HL-60 (cell line): ENCODE results near the gene ESR2.
"Not testable (repeated sequence)": the region's sequence is repeated elsewhere in the genome, so short reads cannot be mapped to it uniquely, and the experiment has no call there.

ENCODE experiments used
- DNase-seq, 2 experiments: peaks; one replicate each; pipeline ENCODE4 v3.0.0-alpha.2; 2010 to 2020; ENCODE audit warnings: low read depth in 1 of 2, low spot score in 1 of 2
- H3K27ac ChIP-seq: fragments of 250-450 bp; sonication (Bioruptor Pico); replicated peaks from 2 replicates; pipeline ENCODE4 v1.5.1; 2020; ENCODE audit warnings: mild to moderate bottlenecking, moderate library complexity
- H3K27me3 ChIP-seq: fragments of 250-450 bp; sonication (Bioruptor Pico); 2 replicates; pipeline ENCODE4 v1.5.1; 2021; ENCODE audit warnings: mild to moderate bottlenecking, moderate library complexity; ENCODE audit not compliant: insufficient read depth, poor library complexity, severe bottlenecking
- H3K4me3 ChIP-seq: replicated peaks from 2 replicates; pipeline ENCODE4 v1.5.1; 2011; ENCODE audit warnings: mild to moderate bottlenecking, control low read depth, low read length; ENCODE audit not compliant: insufficient read depth
- GABPA ChIP-seq: IDR thresholded peaks from 2 replicates; pipeline ENCODE4 v1.6.1; 2012; ENCODE audit warnings: low read depth
- POLR2AphosphoS5 ChIP-seq: IDR thresholded peaks from 2 replicates; pipeline ENCODE4 v1.6.1; 2012; ENCODE audit warnings: low read depth
- SPI1 ChIP-seq: IDR thresholded peaks from 2 replicates; pipeline ENCODE4 v1.6.1; 2012; ENCODE audit warnings: low read depth, mild to moderate bottlenecking, borderline replicate concordance
- TF ChIP-seq, protein P1 (sequence below): IDR thresholded peaks from one replicate; pipeline ENCODE4 v1.5.1; 2011; ENCODE audit warnings: low read length, control low read depth, inconsistent platforms; ENCODE audit not compliant: insufficient read depth
- TF ChIP-seq, protein P2 (sequence below): IDR thresholded peaks from 2 replicates; pipeline ENCODE4 v1.6.1; 2012; ENCODE audit warnings: low read depth; ENCODE audit not compliant: insufficient replicate concordance

Gene ESR2

DNA sequence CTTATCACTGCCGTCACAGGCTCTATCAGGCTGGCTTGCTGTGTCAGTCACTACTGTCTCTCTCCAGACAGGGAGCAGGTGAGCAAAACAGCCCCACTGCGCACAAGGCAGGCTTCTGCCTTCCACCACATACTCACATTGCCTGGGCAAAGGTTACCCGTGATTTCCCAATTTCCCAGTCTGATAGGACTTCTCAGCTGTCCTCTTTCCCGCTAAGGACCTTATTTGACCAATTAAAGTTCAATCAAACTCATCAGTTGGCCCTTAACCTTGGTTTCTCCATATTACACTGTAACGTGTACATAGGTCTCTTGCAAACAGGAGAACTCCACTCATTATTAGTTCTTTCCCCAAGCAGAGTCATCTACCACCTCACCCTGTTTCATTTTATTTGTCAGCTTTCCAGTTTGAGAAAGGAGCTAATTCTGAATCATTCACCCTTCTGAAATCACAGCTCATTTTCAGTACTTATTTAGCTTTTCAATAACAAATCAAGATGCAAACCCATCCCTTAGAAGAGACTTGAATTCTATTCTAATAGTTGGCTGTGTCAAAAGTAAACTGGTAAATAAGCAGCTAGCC lies 170.8 kb downstream of the ESR2 start:
- no peak overlapping the region for H3K27ac ChIP-seq
- peaks cover 4% of the 10 kb centered on the region for H3K27me3 ChIP-seq
- no peak for DNase-seq
- no peak overlapping the region for H3K4me3 ChIP-seq
- TF ChIP-seq POLR2AphosphoS5 (no peak), GABPA (no peak), SPI1 (no peak)
- TF ChIP-seq, protein P1, sequence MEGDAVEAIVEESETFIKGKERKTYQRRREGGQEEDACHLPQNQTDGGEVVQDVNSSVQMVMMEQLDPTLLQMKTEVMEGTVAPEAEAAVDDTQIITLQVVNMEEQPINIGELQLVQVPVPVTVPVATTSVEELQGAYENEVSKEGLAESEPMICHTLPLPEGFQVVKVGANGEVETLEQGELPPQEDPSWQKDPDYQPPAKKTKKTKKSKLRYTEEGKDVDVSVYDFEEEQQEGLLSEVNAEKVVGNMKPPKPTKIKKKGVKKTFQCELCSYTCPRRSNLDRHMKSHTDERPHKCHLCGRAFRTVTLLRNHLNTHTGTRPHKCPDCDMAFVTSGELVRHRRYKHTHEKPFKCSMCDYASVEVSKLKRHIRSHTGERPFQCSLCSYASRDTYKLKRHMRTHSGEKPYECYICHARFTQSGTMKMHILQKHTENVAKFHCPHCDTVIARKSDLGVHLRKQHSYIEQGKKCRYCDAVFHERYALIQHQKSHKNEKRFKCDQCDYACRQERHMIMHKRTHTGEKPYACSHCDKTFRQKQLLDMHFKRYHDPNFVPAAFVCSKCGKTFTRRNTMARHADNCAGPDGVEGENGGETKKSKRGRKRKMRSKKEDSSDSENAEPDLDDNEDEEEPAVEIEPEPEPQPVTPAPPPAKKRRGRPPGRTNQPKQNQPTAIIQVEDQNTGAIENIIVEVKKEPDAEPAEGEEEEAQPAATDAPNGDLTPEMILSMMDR = no peak
- TF ChIP-seq, protein P2, sequence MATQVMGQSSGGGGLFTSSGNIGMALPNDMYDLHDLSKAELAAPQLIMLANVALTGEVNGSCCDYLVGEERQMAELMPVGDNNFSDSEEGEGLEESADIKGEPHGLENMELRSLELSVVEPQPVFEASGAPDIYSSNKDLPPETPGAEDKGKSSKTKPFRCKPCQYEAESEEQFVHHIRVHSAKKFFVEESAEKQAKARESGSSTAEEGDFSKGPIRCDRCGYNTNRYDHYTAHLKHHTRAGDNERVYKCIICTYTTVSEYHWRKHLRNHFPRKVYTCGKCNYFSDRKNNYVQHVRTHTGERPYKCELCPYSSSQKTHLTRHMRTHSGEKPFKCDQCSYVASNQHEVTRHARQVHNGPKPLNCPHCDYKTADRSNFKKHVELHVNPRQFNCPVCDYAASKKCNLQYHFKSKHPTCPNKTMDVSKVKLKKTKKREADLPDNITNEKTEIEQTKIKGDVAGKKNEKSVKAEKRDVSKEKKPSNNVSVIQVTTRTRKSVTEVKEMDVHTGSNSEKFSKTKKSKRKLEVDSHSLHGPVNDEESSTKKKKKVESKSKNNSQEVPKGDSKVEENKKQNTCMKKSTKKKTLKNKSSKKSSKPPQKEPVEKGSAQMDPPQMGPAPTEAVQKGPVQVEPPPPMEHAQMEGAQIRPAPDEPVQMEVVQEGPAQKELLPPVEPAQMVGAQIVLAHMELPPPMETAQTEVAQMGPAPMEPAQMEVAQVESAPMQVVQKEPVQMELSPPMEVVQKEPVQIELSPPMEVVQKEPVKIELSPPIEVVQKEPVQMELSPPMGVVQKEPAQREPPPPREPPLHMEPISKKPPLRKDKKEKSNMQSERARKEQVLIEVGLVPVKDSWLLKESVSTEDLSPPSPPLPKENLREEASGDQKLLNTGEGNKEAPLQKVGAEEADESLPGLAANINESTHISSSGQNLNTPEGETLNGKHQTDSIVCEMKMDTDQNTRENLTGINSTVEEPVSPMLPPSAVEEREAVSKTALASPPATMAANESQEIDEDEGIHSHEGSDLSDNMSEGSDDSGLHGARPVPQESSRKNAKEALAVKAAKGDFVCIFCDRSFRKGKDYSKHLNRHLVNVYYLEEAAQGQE = no peak

DNA sequence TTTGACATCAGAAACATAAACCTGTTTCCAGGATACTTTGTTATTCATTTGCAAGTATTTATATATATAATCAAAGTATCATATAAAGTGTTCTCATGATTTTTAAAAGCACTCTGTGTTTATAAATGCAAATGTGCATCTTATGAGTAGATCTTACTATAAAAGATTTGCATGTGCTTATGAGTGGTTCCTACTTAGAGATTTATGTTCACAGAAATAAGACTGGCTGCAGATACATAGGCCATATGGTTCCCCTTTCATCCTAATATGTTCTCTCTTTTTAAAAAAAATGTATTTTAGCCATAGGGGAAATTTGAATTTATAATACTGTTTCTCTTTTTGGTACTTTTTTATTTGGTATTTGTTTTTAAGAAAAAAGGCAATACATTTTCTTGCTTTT lies 174.2 kb downstream of the ESR2 start:
- Histone ChIP-seq H3K4me3 (no peak overlapping the region), H3K27ac (no peak overlapping the region), H3K27me3 (no peaks in the 10 kb centered on the region)
- TF ChIP-seq SPI1 (no peak), POLR2AphosphoS5 (no peak), GABPA (no peak)
- no peak for DNase-seq

DNA sequence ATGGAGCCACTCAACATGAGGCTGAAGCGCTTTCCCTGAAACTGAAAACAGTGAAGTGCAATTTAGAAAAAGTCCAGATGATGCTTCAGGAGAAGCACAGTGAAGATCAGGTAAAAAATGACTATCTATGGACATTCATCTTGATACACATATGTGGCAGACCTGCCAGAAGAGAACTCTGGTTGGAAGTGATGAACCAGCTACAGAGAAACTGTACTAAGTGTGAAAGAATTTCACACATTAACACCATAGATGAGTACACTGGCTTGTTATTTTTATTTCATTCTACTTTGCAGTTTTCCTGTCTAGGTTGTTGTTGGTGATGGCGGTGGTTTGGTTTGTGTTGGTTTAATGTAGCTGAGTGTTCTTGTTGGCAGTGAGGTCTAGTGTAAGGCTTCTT lies 174.7 kb downstream of the ESR2 start:
- no peak overlapping the region for H3K4me3 ChIP-seq
- no peak overlapping the region for H3K27ac ChIP-seq
- TF ChIP-seq, protein P1 = no peak
- TF ChIP-seq GABPA (no peak), SPI1 (no peak), POLR2AphosphoS5 (no peak)
- TF ChIP-seq, protein P2 = no peak
- no peak for DNase-seq
- H3K27me3 ChIP-seq = no peaks in the 10 kb centered on the region

DNA sequence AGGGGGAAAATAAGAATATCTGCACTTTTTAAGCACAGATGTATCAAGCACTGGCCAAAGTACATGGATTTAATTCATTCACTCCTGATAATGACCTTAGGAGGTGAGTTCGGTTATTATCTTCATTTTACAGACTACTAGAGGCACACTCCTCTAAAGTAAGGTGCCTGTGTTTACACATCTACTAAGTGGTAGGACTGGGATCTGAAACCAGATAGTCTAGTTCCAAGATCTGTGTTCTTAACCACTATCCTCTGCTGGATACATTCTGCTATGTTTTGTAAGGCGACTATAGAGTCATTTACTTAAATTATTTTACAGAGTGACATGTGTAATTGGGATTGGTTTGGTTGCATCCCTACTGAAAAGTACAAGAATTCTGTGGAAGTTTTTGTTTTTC lies 175.3 kb downstream of the ESR2 start:
- no peaks in the 10 kb centered on the region for H3K27me3 ChIP-seq
- DNase-seq = no peak
- H3K27ac ChIP-seq = no peak overlapping the region
- TF ChIP-seq GABPA = no peak
- no peak for TF ChIP-seq POLR2AphosphoS5
- TF ChIP-seq, protein P2 = no peak
- no peak for TF ChIP-seq SPI1
- TF ChIP-seq, protein P1 = no peak
- H3K4me3 ChIP-seq = no peak overlapping the region

DNA sequence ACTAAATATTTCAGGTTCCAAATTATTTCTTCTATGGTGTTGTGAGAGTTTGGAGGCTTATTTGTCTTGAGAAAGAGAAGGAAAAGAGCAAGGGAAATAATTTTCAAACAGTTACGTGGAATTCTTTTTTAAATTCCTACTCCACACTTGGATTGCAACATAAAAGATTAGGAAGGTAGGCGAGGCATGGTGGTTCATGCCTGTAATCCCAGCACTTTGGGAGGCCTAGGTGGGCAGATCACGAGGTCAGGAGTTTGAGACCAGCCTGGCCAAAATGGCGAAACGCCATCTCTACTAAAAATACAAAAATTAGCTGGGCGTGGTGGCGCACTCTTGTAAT lies 175.8 kb downstream of the ESR2 start:
- DNase-seq, H3K4me3 ChIP-seq, H3K27ac ChIP-seq, H3K27me3 ChIP-seq: not testable (repeated sequence)
